GM23338 (cell line): ENCODE results near the gene DNAJC7. TPM values are rescaled to one million over a fixed set of nuclear protein-coding genes. Genes with fewer than 3 reads are reported as not detected.

Source experiments
- ATAC-seq: fragments of 200-7000 bp; cut with Tn5 transposase; 3 replicates; pipeline ENCODE4 v1.9.1; 2020
- DNase-seq: peaks from one replicate; pipeline ENCODE4 v3.0.0-alpha.2; 2015; ENCODE audit warnings: low spot score
- H2AFZ ChIP-seq: fragments of 200-600 bp; sonication (generic); 2 replicates; pipeline ENCODE4 v1.8.0; 2016; ENCODE audit warnings: antibody characterized with exemption, mild to moderate bottlenecking, moderate library complexity
- H3F3A ChIP-seq: fragments of 200-600 bp; sonication (generic); replicated peaks from 2 replicates; pipeline ENCODE4 v1.8.0; 2017; ENCODE audit warnings: antibody characterized with exemption, mixed run types, low read depth
- H3K27ac ChIP-seq: fragments of 200-600 bp; sonication (generic); 2 replicates; pipeline ENCODE4 v1.6.1; 2016; ENCODE audit warnings: low read depth
- H3K27me3 ChIP-seq: fragments of 200-600 bp; sonication (generic); 2 replicates; pipeline ENCODE4 v1.8.0; 2016; ENCODE audit warnings: mild to moderate bottlenecking, mixed run types, moderate library complexity; ENCODE audit not compliant: insufficient read depth
- H3K36me3 ChIP-seq: fragments of 200-600 bp; sonication (generic); 2 replicates; pipeline ENCODE4 v1.8.0; 2016; ENCODE audit warnings: mild to moderate bottlenecking; ENCODE audit not compliant: insufficient read depth
- H3K4me1 ChIP-seq: fragments of 200-600 bp; sonication (generic); 2 replicates; pipeline ENCODE4 v1.8.0; 2016; ENCODE audit warnings: mild to moderate bottlenecking, moderate library complexity; ENCODE audit not compliant: insufficient read depth
- H3K4me2 ChIP-seq: fragments of 200-600 bp; sonication (generic); 2 replicates; pipeline ENCODE4 v1.7.1; 2017; ENCODE audit warnings: mixed run types
- H3K4me3 ChIP-seq: fragments of 200-600 bp; sonication (generic); 2 replicates; pipeline ENCODE4 v1.6.1; 2016; ENCODE audit warnings: mixed run types
- H3K79me2 ChIP-seq: fragments of 200-600 bp; sonication (generic); replicated peaks from 2 replicates; pipeline ENCODE4 v1.8.0; 2017; ENCODE audit warnings: mild to moderate bottlenecking; ENCODE audit not compliant: insufficient read depth
- H3K9me2 ChIP-seq: fragments of 200-600 bp; sonication (generic); 2 replicates; pipeline ENCODE4 v1.8.0; 2017; ENCODE audit not compliant: insufficient read depth
- H4K20me1 ChIP-seq: fragments of 200-600 bp; sonication (generic); replicated peaks from 2 replicates; pipeline ENCODE4 v1.8.0; 2017; ENCODE audit warnings: mild to moderate bottlenecking; ENCODE audit not compliant: insufficient read depth
- H3K27ac Mint-ChIP-seq: 2 replicates; pipeline ENCODE4 v1.8.0; 2020; ENCODE audit warnings: inconsistent platforms, mild to moderate bottlenecking, moderate library complexity, mixed read lengths
- H3K27me3 Mint-ChIP-seq: 3 replicates; pipeline ENCODE4 v1.8.0; 2022; ENCODE audit warnings: low read depth, mild to moderate bottlenecking, moderate library complexity, mixed read lengths, inconsistent platforms; ENCODE audit not compliant: insufficient read depth, poor library complexity
- H3K36me3 Mint-ChIP-seq: 3 replicates; pipeline ENCODE4 v1.8.0; 2021; ENCODE audit warnings: low read depth, mild to moderate bottlenecking, inconsistent platforms, moderate library complexity, mixed read lengths
- H3K4me1 Mint-ChIP-seq: 3 replicates; pipeline ENCODE4 v1.8.0; 2020; ENCODE audit warnings: mild to moderate bottlenecking, inconsistent platforms, mixed read lengths
- H3K4me3 Mint-ChIP-seq: 3 replicates; pipeline ENCODE4 v1.8.0; 2021; ENCODE audit warnings: moderate library complexity, mild to moderate bottlenecking, inconsistent platforms, mixed read lengths
- H3K9me3 Mint-ChIP-seq: 3 replicates; pipeline ENCODE4 v1.8.0; 2020; ENCODE audit warnings: moderate library complexity, mild to moderate bottlenecking, inconsistent platforms, mixed read lengths
- NANOG ChIP-seq: IDR thresholded peaks from 2 replicates; pipeline ENCODE4 v1.6.1; 2016; ENCODE audit warnings: antibody characterized with exemption, borderline replicate concordance
- REST ChIP-seq: IDR thresholded peaks from one replicate; pipeline ENCODE4 v1.6.1; 2018; ENCODE audit warnings: antibody characterized with exemption; ENCODE audit not compliant: unreplicated experiment
- ZNF114 ChIP-seq: fragments of 250-450 bp; sonication (Bioruptor Pico); IDR thresholded peaks from 2 replicates; pipeline ENCODE4 v1.5.0; 2020; ENCODE audit warnings: mild to moderate bottlenecking, moderate library complexity
- ZNF462 ChIP-seq: fragments of 250-450 bp; sonication (Bioruptor Pico); IDR thresholded peaks from 2 replicates; pipeline ENCODE4 v1.5.0; 2020; ENCODE audit warnings: mild to moderate bottlenecking, moderate library complexity
- polyA plus RNA-seq: library from polyadenylated mRNA; unstranded; fragments of >200 nt; fragmentation: Nextera tagmentation; extraction: Ambion mirVana; gene quantifications from 2 replicates; pipeline ENCODE4 v1.2.1, GENCODE V29; 2016
- total RNA-seq: library from RNA; depleted of rRNA; stranded (reverse); fragments of >200 nt; shearing (Covaris generic); gene quantifications from 2 replicates; pipeline ENCODE4 v1.2.3, GENCODE V29; 2014
- TF ChIP-seq, protein P1 (sequence below), 2 experiments: fragments of 200-600 bp in 1 of 2; sonication (generic) in 1 of 2; conservative IDR thresholded peaks; 2 replicates each; pipeline versions ENCODE4 v1.5.1 to v1.6.1; 2016 to 2017; ENCODE audit warnings: antibody characterized with exemption in 2 of 2, low read depth in 2 of 2, mild to moderate bottlenecking in 2 of 2, moderate library complexity in 1 of 2

DNAJC7 gene
- total and polyA plus RNA-seq, 2 experiments from 2014 or later: 139 to 141 TPM

DNA sequence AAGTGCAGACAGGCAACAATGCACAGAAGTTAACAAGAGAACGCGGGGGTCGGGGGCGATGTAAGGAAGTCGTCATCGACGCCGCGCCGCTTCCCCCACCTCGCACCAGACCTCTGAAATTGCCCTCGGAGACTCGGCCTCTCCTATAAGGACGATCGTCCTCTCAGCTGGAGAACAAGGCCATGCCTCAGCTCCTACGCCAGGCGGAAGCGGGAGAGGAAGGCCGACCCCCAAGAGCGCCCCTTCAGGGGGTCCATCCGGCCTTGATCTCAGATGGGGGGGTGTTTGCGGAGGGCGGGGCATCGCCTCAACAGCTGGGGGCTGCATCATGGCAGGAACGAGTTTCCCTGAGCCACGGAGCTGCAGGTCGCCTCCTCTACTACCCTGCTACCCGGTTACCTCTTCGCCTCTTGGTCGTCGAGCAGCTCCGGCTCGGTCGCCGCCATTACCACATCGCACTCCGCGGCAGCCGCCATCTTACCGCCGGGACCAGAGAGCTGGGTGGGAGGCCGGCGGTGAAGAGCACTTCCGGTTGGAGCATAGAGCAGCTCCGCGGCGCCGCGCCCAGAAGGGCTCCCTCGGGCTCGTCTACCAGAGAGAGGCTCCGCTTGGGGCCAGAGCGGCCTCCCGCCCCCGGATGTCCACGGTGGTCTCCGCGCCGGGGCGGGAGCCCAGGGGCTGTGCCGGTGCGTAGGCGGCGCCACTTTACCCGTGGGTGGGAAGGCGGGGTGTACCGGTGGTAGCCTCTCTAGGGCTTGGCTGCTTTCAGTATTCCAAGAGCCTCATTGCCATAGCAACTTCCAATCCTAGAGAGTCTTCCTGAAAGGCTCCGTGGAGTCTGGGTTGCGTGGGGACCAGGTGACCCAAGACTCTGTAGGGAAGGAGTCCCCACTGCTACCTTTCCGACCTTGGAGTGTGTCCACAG is at the start of gene DNAJC7 (continued):
- TF ChIP-seq ZNF462 (CRISPR knock-in tag): no peak

DNA sequence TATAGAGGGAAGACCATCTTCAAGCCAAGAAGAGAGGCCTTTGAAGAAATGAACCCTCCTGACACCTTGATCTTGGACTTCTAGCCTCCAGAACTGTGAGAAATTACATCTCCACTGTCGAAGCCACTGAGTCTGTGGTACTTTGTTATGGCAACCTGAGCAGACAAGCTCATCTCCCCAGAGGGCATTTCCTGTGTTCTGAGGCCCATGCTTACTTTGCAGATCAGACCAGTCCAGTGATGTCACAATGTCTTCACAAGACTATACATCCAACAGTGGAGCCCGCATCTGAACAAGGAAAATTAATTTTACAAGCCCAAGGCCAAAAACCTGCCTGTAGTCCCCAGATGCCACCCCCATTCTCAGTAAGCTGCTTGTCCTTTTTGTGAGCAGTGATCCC is 48.0 kb upstream of the DNAJC7 start:
- 0 out of 2 replicates have a peak, but pooled peaks cover 3% of the 10 kb centered on the region for H3F3A ChIP-seq
- H3K9me3 Mint-ChIP-seq: no peaks in the 10 kb centered on the region
- H3K4me1 ChIP-seq: peaks cover 10% of the 10 kb centered on the region; the same call in 1 of the 2 replicates
- H3K27ac ChIP-seq: no peak overlapping the region
- no peak overlapping the region for H2AFZ ChIP-seq
- no peaks in the 10 kb centered on the region for H4K20me1 ChIP-seq
- TF ChIP-seq, protein P1, sequence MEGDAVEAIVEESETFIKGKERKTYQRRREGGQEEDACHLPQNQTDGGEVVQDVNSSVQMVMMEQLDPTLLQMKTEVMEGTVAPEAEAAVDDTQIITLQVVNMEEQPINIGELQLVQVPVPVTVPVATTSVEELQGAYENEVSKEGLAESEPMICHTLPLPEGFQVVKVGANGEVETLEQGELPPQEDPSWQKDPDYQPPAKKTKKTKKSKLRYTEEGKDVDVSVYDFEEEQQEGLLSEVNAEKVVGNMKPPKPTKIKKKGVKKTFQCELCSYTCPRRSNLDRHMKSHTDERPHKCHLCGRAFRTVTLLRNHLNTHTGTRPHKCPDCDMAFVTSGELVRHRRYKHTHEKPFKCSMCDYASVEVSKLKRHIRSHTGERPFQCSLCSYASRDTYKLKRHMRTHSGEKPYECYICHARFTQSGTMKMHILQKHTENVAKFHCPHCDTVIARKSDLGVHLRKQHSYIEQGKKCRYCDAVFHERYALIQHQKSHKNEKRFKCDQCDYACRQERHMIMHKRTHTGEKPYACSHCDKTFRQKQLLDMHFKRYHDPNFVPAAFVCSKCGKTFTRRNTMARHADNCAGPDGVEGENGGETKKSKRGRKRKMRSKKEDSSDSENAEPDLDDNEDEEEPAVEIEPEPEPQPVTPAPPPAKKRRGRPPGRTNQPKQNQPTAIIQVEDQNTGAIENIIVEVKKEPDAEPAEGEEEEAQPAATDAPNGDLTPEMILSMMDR (conservative IDR thresholded peaks at IDR 0.05; ENCODE audit: low read depth in 2 of 2): no peak
- TF ChIP-seq REST: no peak
- TF ChIP-seq NANOG: no peak
- no peak for TF ChIP-seq ZNF114
- no peak overlapping the region for H3K4me3 Mint-ChIP-seq
- H3K36me3 Mint-ChIP-seq: no peaks in the 10 kb centered on the region; the same call in 2 of the 3 replicates
- no peak overlapping the region for H3K27ac Mint-ChIP-seq
- ATAC-seq: no peak
- H3K9me2 ChIP-seq: no peaks in the 10 kb centered on the region
- peaks cover 13% of the 10 kb centered on the region for H3K27me3 Mint-ChIP-seq
- DNase-seq: no peak
- peaks cover 37% of the 10 kb centered on the region for H3K4me1 Mint-ChIP-seq
- no peak overlapping the region for H3K4me3 ChIP-seq
- H3K36me3 ChIP-seq: no peaks in the 10 kb centered on the region
- no peak overlapping the region for H3K4me2 ChIP-seq
- H3K27me3 ChIP-seq: no peaks in the 10 kb centered on the region
- no peaks in the 10 kb centered on the region for H3K79me2 ChIP-seq
